HEK293T (cell line): ENCODE results near the gene DYRK1A.

Source experiments
- CTCF ChIA-PET: fragments of 350-600 bp; formaldehyde crosslinking; extraction: SDS; loops from one replicate; lab custom pipeline; 2021; ENCODE audit warnings: antibody characterized with exemption, inconsistent platforms; lab: Yijun Ruan, JAX
- POLR2A ChIA-PET: fragments of 350-600 bp; formaldehyde crosslinking; extraction: SDS; loops from one replicate; lab custom pipeline; 2020; ENCODE audit warnings: antibody characterized with exemption, inconsistent platforms; lab: Yijun Ruan, JAX
- DNase-seq: peaks from one replicate; pipeline ENCODE4 v3.0.0; 2012; ENCODE audit warnings: mixed read lengths; ENCODE audit errors: extremely low spot score
- ARNT ChIP-seq: fragments of 450-650 bp; IDR thresholded peaks from 2 replicates; pipeline ENCODE4 v1.6.1; 2017; ENCODE audit warnings: mild to moderate bottlenecking
- BHLHE40 ChIP-seq: fragments of 450-650 bp; IDR thresholded peaks from 2 replicates; pipeline ENCODE4 v1.6.1; 2016; ENCODE audit warnings: mild to moderate bottlenecking, moderate library complexity, borderline replicate concordance
- CTBP1 ChIP-seq: fragments of 450-650 bp; IDR thresholded peaks from 2 replicates; pipeline ENCODE4 v1.6.1; 2016; ENCODE audit warnings: borderline replicate concordance
- ELF4 ChIP-seq: fragments of 450-650 bp; IDR thresholded peaks from 2 replicates; pipeline ENCODE4 v1.6.1; 2017; ENCODE audit warnings: antibody characterized with exemption
- FOXA1 ChIP-seq: fragments of 450-650 bp; IDR thresholded peaks from 2 replicates; pipeline ENCODE4 v1.6.1; 2016; ENCODE audit warnings: mild to moderate bottlenecking
- FOXK2 ChIP-seq: fragments of 450-650 bp; IDR thresholded peaks from 2 replicates; pipeline ENCODE4 v1.6.1; 2016; ENCODE audit warnings: mild to moderate bottlenecking
- FOXM1 ChIP-seq: fragments of 450-650 bp; IDR thresholded peaks from 2 replicates; pipeline ENCODE4 v1.6.1; 2017; ENCODE audit warnings: mild to moderate bottlenecking, borderline replicate concordance
- HDGF ChIP-seq: fragments of 450-650 bp; IDR thresholded peaks from 2 replicates; pipeline ENCODE4 v1.6.1; 2017; ENCODE audit warnings: antibody characterized with exemption, borderline replicate concordance
- L3MBTL2 ChIP-seq: fragments of 450-650 bp; conservative IDR thresholded peaks from 2 replicates; pipeline ENCODE4 v1.6.1; 2016; ENCODE audit warnings: mild to moderate bottlenecking
- LEF1 ChIP-seq: fragments of 450-650 bp; IDR thresholded peaks from 2 replicates; pipeline ENCODE4 v1.6.1; 2017; ENCODE audit warnings: mild to moderate bottlenecking, borderline replicate concordance
- NFRKB ChIP-seq: fragments of 450-650 bp; IDR thresholded peaks from 2 replicates; pipeline ENCODE4 v1.6.1; 2016; ENCODE audit warnings: mild to moderate bottlenecking, moderate library complexity
- SP1 ChIP-seq: fragments of 450-650 bp; IDR thresholded peaks from 2 replicates; pipeline ENCODE4 v1.6.1; 2017
- SUZ12 ChIP-seq: fragments of 450-650 bp; IDR thresholded peaks from 2 replicates; pipeline ENCODE4 v1.6.1; 2016; ENCODE audit warnings: mild to moderate bottlenecking
- TARDBP ChIP-seq: fragments of 450-650 bp; IDR thresholded peaks from 2 replicates; pipeline ENCODE4 v1.6.1; 2016
- ZNF384 ChIP-seq: fragments of 450-650 bp; IDR thresholded peaks from 2 replicates; pipeline ENCODE4 v1.6.1; 2016
- TF ChIP-seq, protein P1 (sequence below): fragments of 450-650 bp; IDR thresholded peaks from 2 replicates; pipeline ENCODE4 v1.6.1; 2016

Gene DYRK1A

DNA sequence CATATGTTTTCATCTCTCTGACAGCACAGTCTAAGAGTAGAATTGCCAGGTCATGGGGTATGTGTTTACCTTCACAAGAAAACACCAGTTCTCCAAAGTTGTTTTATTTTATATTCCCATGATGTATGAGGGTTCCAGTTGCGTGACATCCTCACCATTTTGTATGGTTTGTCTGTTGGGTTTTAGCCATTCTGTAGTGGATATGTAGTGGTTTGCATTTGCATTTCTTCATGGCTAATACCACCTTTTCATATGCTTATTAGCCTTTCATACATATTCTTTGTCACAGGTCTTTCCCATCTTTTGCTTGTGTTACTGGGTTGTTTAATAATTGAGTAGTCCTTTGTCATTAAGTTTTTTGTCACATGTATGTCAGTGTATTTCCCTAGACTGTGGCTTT is 132.1 kb downstream of the DYRK1A start:
- POLR2A ChIA-PET = no interaction called here
- CTCF ChIA-PET = no interaction called here
- DNase-seq = no peak
- TF ChIP-seq L3MBTL2 (no peak), ELF4 (no peak), FOXA1 (no peak), NFRKB (no peak), ZNF384 (no peak), HDGF (no peak), LEF1 (no peak), BHLHE40 (no peak), SUZ12 (no peak), FOXK2 (no peak), CTBP1 (no peak), ARNT (no peak), SP1 (no peak), TARDBP (no peak), FOXM1 (no peak)
- TF ChIP-seq, protein P1, sequence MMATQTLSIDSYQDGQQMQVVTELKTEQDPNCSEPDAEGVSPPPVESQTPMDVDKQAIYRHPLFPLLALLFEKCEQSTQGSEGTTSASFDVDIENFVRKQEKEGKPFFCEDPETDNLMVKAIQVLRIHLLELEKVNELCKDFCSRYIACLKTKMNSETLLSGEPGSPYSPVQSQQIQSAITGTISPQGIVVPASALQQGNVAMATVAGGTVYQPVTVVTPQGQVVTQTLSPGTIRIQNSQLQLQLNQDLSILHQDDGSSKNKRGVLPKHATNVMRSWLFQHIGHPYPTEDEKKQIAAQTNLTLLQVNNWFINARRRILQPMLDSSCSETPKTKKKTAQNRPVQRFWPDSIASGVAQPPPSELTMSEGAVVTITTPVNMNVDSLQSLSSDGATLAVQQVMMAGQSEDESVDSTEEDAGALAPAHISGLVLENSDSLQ = no peak

DNA sequence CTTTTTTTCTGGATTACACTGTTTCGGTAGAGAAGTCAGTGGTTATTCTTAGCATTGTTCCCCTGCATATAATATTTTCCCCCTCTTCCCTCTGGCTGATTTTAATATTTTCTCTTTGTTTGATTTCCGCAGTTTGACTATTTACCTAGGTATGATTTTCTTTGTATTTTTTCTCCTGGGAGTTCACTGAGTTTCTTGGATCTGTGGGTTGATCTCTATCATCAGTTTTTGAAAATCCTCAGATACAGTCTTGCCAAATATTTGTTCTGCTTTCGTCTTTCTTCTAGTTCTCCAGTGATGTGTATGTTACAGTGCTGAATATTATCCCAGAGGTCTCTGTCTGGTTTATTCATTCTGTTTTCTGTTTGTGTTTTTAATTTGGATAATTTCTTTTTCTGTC is 136.4 kb downstream of the DYRK1A start:
- ChIA-PET CTCF (no interaction called here), POLR2A (no interaction called here)
- TF ChIP-seq BHLHE40 (no peak), NFRKB (no peak), L3MBTL2 (no peak), ELF4 (no peak), LEF1 (no peak), ARNT (no peak), FOXA1 (no peak), FOXK2 (no peak), SUZ12 (no peak), SP1 (no peak), CTBP1 (no peak), ZNF384 (no peak), FOXM1 (no peak)
- TF ChIP-seq, protein P1 = no peak
- DNase-seq = no peak

DNA sequence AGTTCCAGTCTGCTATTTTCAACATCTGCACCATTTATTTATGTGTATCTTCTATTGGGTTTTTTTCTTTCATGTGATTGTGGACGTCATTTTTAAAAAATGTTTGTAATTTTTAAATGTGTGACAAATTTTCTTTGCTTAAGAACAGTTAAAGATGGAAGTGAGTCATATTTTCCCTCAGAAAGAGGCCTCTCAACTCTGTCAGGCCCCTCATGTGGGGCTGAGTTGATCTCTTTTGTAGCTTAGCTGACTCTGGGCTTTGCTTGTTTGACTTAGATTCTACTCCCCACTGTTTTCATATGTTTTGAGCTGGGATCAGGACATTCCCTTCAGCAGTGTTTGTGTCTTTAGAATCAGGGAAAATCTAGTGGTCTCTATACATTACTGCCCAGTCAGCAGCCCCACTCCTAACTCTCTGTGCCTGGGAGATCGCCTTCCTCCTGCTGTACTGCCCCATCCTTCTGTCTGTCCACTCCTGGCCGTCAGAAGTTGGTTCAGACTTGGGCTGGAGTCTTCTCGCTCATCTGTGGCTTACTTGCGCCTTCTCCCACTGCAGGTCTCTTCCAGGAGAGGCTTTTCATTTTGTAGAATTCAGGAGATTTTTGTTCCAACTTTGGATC is 137.4 kb downstream of the DYRK1A start:
- CTCF ChIA-PET = no interaction called here
- TF ChIP-seq SP1 = no peak
- TF ChIP-seq HDGF = no peak
- no peak for TF ChIP-seq BHLHE40
- no peak for TF ChIP-seq FOXK2
- no peak for TF ChIP-seq L3MBTL2
- no peak for TF ChIP-seq FOXM1
- no peak for TF ChIP-seq FOXA1
- no peak for TF ChIP-seq ARNT
- no peak for TF ChIP-seq TARDBP
- no peak for TF ChIP-seq CTBP1
- TF ChIP-seq, protein P1 = no peak
- no peak for TF ChIP-seq SUZ12
- POLR2A ChIA-PET = no interaction called here
- no peak for DNase-seq

DNA sequence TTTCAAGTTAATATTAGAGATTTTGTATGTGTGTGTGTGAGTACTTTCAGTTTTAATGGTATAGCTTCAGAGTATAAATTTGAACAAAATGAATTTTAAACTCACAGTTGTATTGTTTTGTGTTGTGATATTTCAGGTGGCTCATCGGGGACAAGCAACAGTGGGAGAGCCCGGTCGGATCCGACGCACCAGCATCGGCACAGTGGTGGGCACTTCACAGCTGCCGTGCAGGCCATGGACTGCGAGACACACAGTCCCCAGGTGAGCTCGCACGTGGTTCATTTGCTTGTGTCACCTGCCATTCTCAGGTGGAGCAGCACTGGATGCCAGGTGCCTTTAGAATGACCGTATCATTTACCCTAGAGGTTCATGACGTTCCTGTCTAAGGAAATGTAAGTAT is 139.4 kb downstream of the DYRK1A start:
- ChIA-PET CTCF (no interaction called here), POLR2A (no interaction called here)
- no peak for TF ChIP-seq ARNT
- TF ChIP-seq FOXK2 = no peak
- TF ChIP-seq FOXA1 = no peak
- no peak for TF ChIP-seq SP1
- TF ChIP-seq, protein P1 = no peak
- TF ChIP-seq SUZ12 = no peak
- no peak for TF ChIP-seq LEF1
- no peak for TF ChIP-seq ELF4
- TF ChIP-seq HDGF = no peak
- TF ChIP-seq L3MBTL2 = no peak
- no peak for DNase-seq

DNA sequence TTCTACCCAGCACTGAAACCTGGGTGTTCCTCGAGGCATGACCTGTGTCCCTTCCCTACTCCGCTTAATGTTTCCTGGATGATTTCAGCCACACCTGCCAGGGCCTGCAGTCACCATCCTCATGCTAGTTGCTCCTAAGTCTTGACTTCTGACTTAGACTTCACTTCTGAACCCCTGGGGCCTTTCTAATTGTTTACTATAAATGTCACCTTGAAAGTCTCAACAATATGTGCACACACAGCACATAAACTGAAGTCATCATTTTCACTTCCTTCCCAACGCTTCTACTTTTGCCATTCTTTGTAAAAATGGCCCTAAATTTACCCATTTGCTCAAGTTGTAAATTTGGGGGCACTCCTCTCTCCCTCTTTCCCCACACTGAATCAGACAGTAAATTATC is 141.1 kb downstream of the DYRK1A start:
- CTCF ChIA-PET = no interaction called here
- POLR2A ChIA-PET = no interaction called here
- TF ChIP-seq ELF4 = no peak
- no peak for TF ChIP-seq NFRKB
- TF ChIP-seq FOXM1 = no peak
- no peak for TF ChIP-seq BHLHE40
- no peak for TF ChIP-seq TARDBP
- no peak for TF ChIP-seq SP1
- TF ChIP-seq FOXA1 = no peak
- no peak for TF ChIP-seq SUZ12
- TF ChIP-seq ZNF384 = no peak
- no peak for TF ChIP-seq LEF1
- TF ChIP-seq HDGF = no peak
- TF ChIP-seq, protein P1 = no peak
- TF ChIP-seq ARNT = no peak
- DNase-seq = no peak
